ENCODE results near the gene PSMC3IP. TPM values are rescaled to one million over a fixed set of nuclear protein-coding genes. Genes with fewer than 3 reads are reported as not detected.
"Not testable (repeated sequence)": the region's sequence is repeated elsewhere in the genome, so short reads cannot be mapped to it uniquely, and the experiment has no call there.

Gene PSMC3IP
- total RNA-seq, 2 experiments from 2014 or later = 14.7 to 16.1 TPM

GRCh38 chr17:42564815-42565522, 12.6 kb downstream of the PSMC3IP start:
- Mint-ChIP-seq H3K4me1 (peaks cover 63% of the 10 kb centered on the region), H3K36me3 (ENCODE audit: low read depth) (peaks cover 50% of the 10 kb centered on the region)

GRCh38 chr17:42563950-42564349, 13.6 kb downstream of the PSMC3IP start:
- Mint-ChIP-seq H3K27ac (peak overlapping the region; percentile 50), H3K9me3 (no peaks in the 10 kb centered on the region), H3K4me3 (peak overlapping the region; percentile 96), H3K36me3 (ENCODE audit: low read depth) (peaks cover 39% of the 10 kb centered on the region), H3K4me1 (peaks cover 55% of the 10 kb centered on the region), H3K27me3 (no peaks in the 10 kb centered on the region)
- no peak for DNase-seq
- ChIA-PET CTCF (interaction anchor here (2.7 kb wide), 1 partner anchor 14 kb away, joined by 11 read pairs; the partner anchor contains the start of gene PSMC3IP), POLR2A (interaction anchor here (1.5 to 7.7 kb wide), 2 partner anchors 9 to 14 kb away, joined by 7 to 109 read pairs; partner anchors contain the start of gene PSMC3IP)

More at GRCh38 chr17:42564815-42565522, 12.6 kb downstream of the PSMC3IP start:
- ChIA-PET POLR2A (interaction anchor here (1.4 to 7.7 kb wide), 5 partner anchors 11 to 433 kb away, joined by 4 to 109 read pairs (median 5); partner anchors contain the start of genes NAGLU, PSMC3IP and VPS25), CTCF (interaction anchor here (0.5 to 2.7 kb wide), 2 partner anchors 13 to 254 kb away, joined by 3 to 11 read pairs; partner anchors contain the start of gene PSMC3IP)
- H3K9me3 Mint-ChIP-seq = no peaks in the 10 kb centered on the region
- no peak overlapping the region for H3K4me3 Mint-ChIP-seq
- H3K27ac Mint-ChIP-seq = no peak overlapping the region
- H3K27me3 Mint-ChIP-seq = no peaks in the 10 kb centered on the region
- no peak for DNase-seq

- no peak for DNase-seq
- no peaks in the 10 kb centered on the region for H3K27me3 Mint-ChIP-seq
- H3K4me3 Mint-ChIP-seq = peak overlapping the region; percentile 96
- peaks cover 37% of the 10 kb centered on the region for H3K36me3 Mint-ChIP-seq (ENCODE audit: low read depth)
- peak overlapping the region; percentile 50 for H3K27ac Mint-ChIP-seq
- ChIA-PET POLR2A (interaction anchor here (1.0 to 7.7 kb wide), 2 partner anchors 9 to 14 kb away, joined by 3 to 109 read pairs; partner anchors contain the start of gene PSMC3IP), CTCF (interaction anchor here (0.6 to 2.7 kb wide), 2 partner anchors 15 to 656 kb away, joined by 4 to 11 read pairs; partner anchors contain the start of gene PSMC3IP)
- no peaks in the 10 kb centered on the region for H3K9me3 Mint-ChIP-seq
- H3K4me1 Mint-ChIP-seq = peaks cover 51% of the 10 kb centered on the region
Measured at GRCh38 chr17:42563543-42563942, 14.0 kb downstream of the PSMC3IP start.

GRCh38 chr17:42563143-42563509, 14.4 kb downstream of the PSMC3IP start:
- peaks cover 37% of the 10 kb centered on the region for H3K36me3 Mint-ChIP-seq (ENCODE audit: low read depth)
- H3K4me1 Mint-ChIP-seq = peaks cover 49% of the 10 kb centered on the region
- H3K4me3 Mint-ChIP-seq = peak overlapping the region; percentile 96
- H3K27ac Mint-ChIP-seq = peak overlapping the region; percentile 47
- POLR2A ChIA-PET = interaction anchor here (1.0 to 7.7 kb wide), 3 partner anchors 8 to 27 kb away, joined by 3 to 109 read pairs (median 3); partner anchors contain the start of genes NAGLU and PSMC3IP
- H3K27me3 Mint-ChIP-seq = no peaks in the 10 kb centered on the region
- CTCF ChIA-PET = interaction anchor here (0.6 to 2.7 kb wide), 2 partner anchors 15 to 657 kb away, joined by 4 to 11 read pairs; partner anchors contain the start of gene PSMC3IP
- no peak for DNase-seq
- H3K9me3 Mint-ChIP-seq = no peaks in the 10 kb centered on the region

- Mint-ChIP-seq H3K4me1 (peaks cover 44% of the 10 kb centered on the region), H3K36me3 (ENCODE audit: low read depth) (peaks cover 33% of the 10 kb centered on the region), H3K9me3 (no peaks in the 10 kb centered on the region), H3K27ac (peak overlapping the region; percentile 96), H3K4me3 (peak overlapping the region; percentile 96), H3K27me3 (no peaks in the 10 kb centered on the region)
- CTCF ChIA-PET = interaction anchor here (0.6 to 2.7 kb wide), 2 partner anchors 16 to 657 kb away, joined by 4 to 11 read pairs; partner anchors contain the start of gene PSMC3IP
- POLR2A ChIA-PET = interaction anchor here (1.0 to 7.7 kb wide), 4 partner anchors 8 to 46 kb away, joined by 3 to 109 read pairs (median 4); partner anchors contain the start of genes NAGLU, PSMC3IP, RETREG3 and TUBG1
- no peak for DNase-seq
Measured at GRCh38 chr17:42562388-42563142, 15.0 kb downstream of the PSMC3IP start.

GRCh38 chr17:42561897-42562387, 15.6 kb downstream of the PSMC3IP start, which contains the start of gene COASY:
COASY (plus strand) TSS chr17:42562148; CDS start chr17:42562623, 475 bp downstream.
- ChIA-PET POLR2A (interaction anchor here (1.3 to 7.7 kb wide), 3 partner anchors 16 to 47 kb away, joined by 3 to 109 read pairs (median 4); partner anchors contain the start of genes NAGLU, PSMC3IP, RETREG3 and TUBG1), CTCF (no interaction called here)
- H3K9me3 Mint-ChIP-seq = no peaks in the 10 kb centered on the region
- peaks cover 44% of the 10 kb centered on the region for H3K4me1 Mint-ChIP-seq
- H3K36me3 Mint-ChIP-seq (ENCODE audit: low read depth) = peaks cover 29% of the 10 kb centered on the region
- H3K27ac Mint-ChIP-seq = peak within 1 kb of the TSS; percentile 96
- H3K4me3 Mint-ChIP-seq = peak within 1 kb of the TSS; percentile 96
- no peaks in the 10 kb centered on the region for H3K27me3 Mint-ChIP-seq
- peak; percentile 95 for DNase-seq

- ChIA-PET CTCF (no interaction called here), POLR2A (no interaction called here)
- peak overlapping the region; percentile 28 for H3K27ac Mint-ChIP-seq
- H3K27me3 Mint-ChIP-seq = no peaks in the 10 kb centered on the region
- no peak for DNase-seq
- peak overlapping the region; percentile 64 for H3K4me3 Mint-ChIP-seq
- peaks cover 43% of the 10 kb centered on the region for H3K4me1 Mint-ChIP-seq
- no peaks in the 10 kb centered on the region for H3K9me3 Mint-ChIP-seq
- peaks cover 22% of the 10 kb centered on the region for H3K36me3 Mint-ChIP-seq (ENCODE audit: low read depth)
Measured at GRCh38 chr17:42560246-42560645, 17.3 kb downstream of the PSMC3IP start.

- no peak for DNase-seq
- H3K4me3 Mint-ChIP-seq = no peak overlapping the region
- H3K9me3 Mint-ChIP-seq = no peaks in the 10 kb centered on the region
- H3K4me1 Mint-ChIP-seq = peaks cover 46% of the 10 kb centered on the region
- H3K27me3 Mint-ChIP-seq = no peaks in the 10 kb centered on the region
- ChIA-PET POLR2A (interaction anchor here (0.7 to 1.3 kb wide), 3 partner anchors 11 to 49 kb away, joined by 3 to 5 read pairs (median 3); no protein-coding TSS in a partner anchor), CTCF (interaction anchor here (1.0 to 2.2 kb wide), 2 partner anchors 11 to 19 kb away, joined by 3 to 6 read pairs; no protein-coding TSS in a partner anchor)
- H3K27ac Mint-ChIP-seq = no peak overlapping the region
- H3K36me3 Mint-ChIP-seq (ENCODE audit: low read depth) = peaks cover 15% of the 10 kb centered on the region
Measured at GRCh38 chr17:42559075-42559474, 18.5 kb downstream of the PSMC3IP start.

- POLR2A ChIA-PET; H3K27me3 Mint-ChIP-seq; H3K27ac Mint-ChIP-seq; H3K36me3 Mint-ChIP-seq (ENCODE audit: low read depth); DNase-seq; H3K9me3 Mint-ChIP-seq; H3K4me3 Mint-ChIP-seq: not testable (repeated sequence)
- peaks cover 30% of the 10 kb centered on the region for H3K4me1 Mint-ChIP-seq
- CTCF ChIA-PET = interaction anchor here (1.8 kb wide), 1 partner anchor 22 kb away, joined by 12 read pairs; the partner anchor contains the start of gene PSMC3IP
Measured at GRCh38 chr17:42555961-42556617, 21.4 kb downstream of the PSMC3IP start.

DNA sequence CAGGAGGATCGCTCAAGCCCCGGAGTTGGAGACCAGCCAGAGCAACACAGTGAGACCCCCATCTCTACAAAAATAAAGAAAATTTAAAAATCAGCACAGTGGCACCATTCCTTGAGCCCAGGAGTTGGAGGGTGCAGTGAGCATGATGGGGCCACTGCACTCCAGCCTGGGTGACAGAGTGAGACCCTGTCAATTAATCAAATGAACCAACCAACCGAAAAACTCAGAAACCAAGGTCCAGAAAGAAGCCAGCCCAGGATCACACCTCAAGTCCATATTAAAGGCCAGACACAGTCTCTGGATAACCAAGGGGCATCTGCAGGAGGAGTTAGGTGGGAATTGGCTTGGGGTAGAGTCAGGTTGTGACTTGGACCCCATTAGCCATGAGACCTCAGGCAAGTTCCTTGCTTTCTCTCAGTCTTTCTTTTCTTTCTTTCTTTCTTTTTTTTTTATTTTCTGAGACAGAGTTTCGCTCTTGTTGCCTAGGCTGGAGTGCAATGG, 22.4 kb downstream of the PSMC3IP start:
- ChIA-PET CTCF (interaction anchor here (1.2 to 2.1 kb wide), 3 partner anchors 14 to 25 kb away, joined by 3 to 12 read pairs (median 6); partner anchors contain the start of gene PSMC3IP), POLR2A (interaction anchor here (0.7 to 2.2 kb wide), 10 partner anchors 8 to 267 kb away, joined by 3 to 23 read pairs (median 6); partner anchors contain the start of genes MLX, NAGLU, PSMC3IP and STAT3)
- no peak for DNase-seq
- Mint-ChIP-seq H3K4me1 (peaks cover 24% of the 10 kb centered on the region), H3K4me3 (peak overlapping the region; percentile 91), H3K27ac (peak overlapping the region; percentile 72), H3K36me3 (ENCODE audit: low read depth) (no peaks in the 10 kb centered on the region), H3K9me3 (no peaks in the 10 kb centered on the region), H3K27me3 (no peaks in the 10 kb centered on the region)

DNA sequence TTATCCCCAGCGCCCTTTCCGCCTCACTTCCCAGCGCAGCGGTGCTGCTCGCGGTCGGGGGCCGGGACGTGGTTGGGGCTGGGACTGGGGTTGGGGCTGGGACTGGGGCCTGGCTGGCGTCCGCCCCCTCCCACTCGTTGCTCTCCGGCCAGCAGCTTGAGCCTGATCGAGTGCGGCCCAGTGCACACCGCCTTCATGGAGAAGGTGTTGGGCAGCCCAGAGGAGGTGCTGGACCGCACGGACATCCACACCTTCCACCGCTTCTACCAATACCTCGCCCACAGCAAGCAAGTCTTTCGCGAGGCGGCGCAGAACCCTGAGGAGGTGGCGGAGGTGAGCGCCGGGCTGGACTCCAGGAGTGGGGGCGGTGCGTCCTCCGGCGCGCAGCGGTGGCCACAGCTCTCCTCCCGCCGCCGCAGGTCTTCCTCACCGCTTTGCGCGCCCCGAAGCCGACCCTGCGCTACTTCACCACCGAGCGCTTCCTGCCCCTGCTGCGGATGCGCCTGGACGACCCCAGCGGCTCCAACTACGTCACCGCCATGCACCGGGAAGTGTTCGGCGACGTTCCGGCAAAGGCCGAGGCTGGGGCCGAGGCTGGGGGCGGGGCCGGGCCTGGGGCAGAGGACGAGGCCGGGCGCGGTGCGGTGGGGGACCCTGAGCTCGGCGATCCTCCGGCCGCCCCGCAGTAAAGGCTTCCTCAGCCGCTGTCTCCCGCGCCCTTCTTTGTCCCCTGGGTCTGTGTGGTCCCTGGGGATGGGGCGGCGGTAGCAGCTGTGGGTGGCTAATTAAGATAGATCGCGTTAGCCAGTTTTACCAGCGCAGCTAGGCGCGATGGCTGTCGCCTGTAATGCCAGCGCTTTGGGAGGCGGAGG, 23.0 kb downstream of the PSMC3IP start:
- ChIA-PET CTCF (interaction anchor here (1.2 to 2.1 kb wide), 3 partner anchors 14 to 24 kb away, joined by 3 to 12 read pairs (median 6); partner anchors contain the start of gene PSMC3IP), POLR2A (interaction anchor here (0.7 to 2.2 kb wide), 10 partner anchors 8 to 266 kb away, joined by 3 to 23 read pairs (median 6); partner anchors contain the start of genes MLX, NAGLU, PSMC3IP and STAT3)
- Mint-ChIP-seq H3K27ac (peak overlapping the region; percentile 87), H3K4me1 (peaks cover 22% of the 10 kb centered on the region), H3K9me3 (no peaks in the 10 kb centered on the region), H3K27me3 (no peaks in the 10 kb centered on the region), H3K4me3 (peak overlapping the region; percentile 91), H3K36me3 (ENCODE audit: low read depth) (no peaks in the 10 kb centered on the region)
- peak; percentile 82 for DNase-seq

Data from activated CD4-positive, alpha-beta memory T cell treated with anti-CD3 and anti-CD28 coated beads, Interleukin-2, amount 10 ng/mL, durations not matched to agents 7 days and 5 days (primary cell).